ENCODE measurements around the gene PTPRM. TPM values are rescaled to one million over a fixed set of nuclear protein-coding genes. Genes with fewer than 3 reads are reported as not detected.

PTPRM gene
- polyA plus RNA-seq, 1 donor (not counting 4 experiments of a cell fraction or from before 2014, with no cell fraction given), result 54.5 TPM

- TF ChIP-seq CTCF (optimal IDR thresholded peaks at IDR 0.05 in 1 of 3, IDR thresholded peaks at IDR 0.05 in 1 of 3, conservative IDR thresholded peaks at IDR 0.05 in 1 of 3; ENCODE audit: extremely low read depth in 1 of 3, insufficient read depth in 2 of 3, low read length in 3 of 3) (no peak), EZH2 (IDR thresholded peaks at IDR 0.05; ENCODE audit: low read length) (no peak)
- no peaks in the 10 kb centered on the region for H3K36me3 ChIP-seq (ENCODE audit: control insufficient read depth in 2 of 2, extremely low read depth in 1 of 2, insufficient read depth in 2 of 2, low read length in 2 of 2)
- H3K27ac ChIP-seq (ENCODE audit: control insufficient read depth, insufficient read depth, low read length), result no peak overlapping the region
- no peak overlapping the region for H3K4me2 ChIP-seq (ENCODE audit: control insufficient read depth, extremely low read depth, insufficient read depth, low read depth, low read length)
- no peak overlapping the region for H3K4me3 ChIP-seq (ENCODE audit: control insufficient read depth in 2 of 3, extremely low read depth in 1 of 3, insufficient read depth in 2 of 3, low read depth in 1 of 3, low read length in 3 of 3)
- H3K79me2 ChIP-seq (ENCODE audit: control insufficient read depth, insufficient read depth, low read length), result no peaks in the 10 kb centered on the region
- H3K9me3 ChIP-seq (ENCODE audit: control insufficient read depth, low read depth, low read length), result no peaks in the 10 kb centered on the region
- H3K27me3 ChIP-seq (ENCODE audit: control insufficient read depth, extremely low read depth, insufficient read depth, low read length), result no peaks in the 10 kb centered on the region
- no peaks in the 10 kb centered on the region for H3K4me1 ChIP-seq (ENCODE audit: control insufficient read depth, extremely low read depth, insufficient read depth, low read length)
- DNase-seq (ENCODE audit: low read depth, low spot score), result no peak
- no peaks in the 10 kb centered on the region for H4K20me1 ChIP-seq (ENCODE audit: control insufficient read depth, extremely low read depth, insufficient read depth, low read length)
- FAIRE-seq, result no peak
- dilution Hi-C loops (cut with MboI; ENCODE audit: extremely low pct_ligation_motif_present, low sequenced_read_pairs), result no loop called here
- H3K9me1 ChIP-seq (ENCODE audit: control insufficient read depth, extremely low read depth, insufficient read depth, low read length), result no peaks in the 10 kb centered on the region
- no peak overlapping the region for H2AFZ ChIP-seq (ENCODE audit: control insufficient read depth, low read length)
- no peak overlapping the region for H3K9ac ChIP-seq (ENCODE audit: control insufficient read depth, extremely low read depth, insufficient read depth, low read length)
Observed at GRCh38 chr18:7691206-7691605, 124.1 kb downstream of the PTPRM start.

DNA sequence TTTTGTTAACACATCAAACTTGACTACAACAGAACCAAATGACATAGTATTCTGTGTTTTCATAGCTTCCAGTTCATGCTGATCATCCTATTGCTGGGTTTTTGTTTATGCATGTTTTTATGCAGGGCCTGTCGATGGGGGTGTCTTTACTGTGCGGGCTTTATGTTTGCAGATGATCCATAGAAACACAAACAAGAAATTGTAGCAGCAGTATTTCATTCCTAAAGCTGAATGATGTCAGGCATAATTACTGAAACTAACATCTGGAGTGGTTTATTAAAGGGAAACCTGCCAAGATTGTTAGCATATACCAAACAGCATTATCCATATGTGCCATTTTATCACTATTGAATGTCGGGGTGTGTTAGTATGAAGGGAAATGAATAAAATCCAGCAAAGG lies 129.7 kb downstream of the PTPRM start:
- Histone ChIP-seq H3K4me3 (ENCODE audit: control insufficient read depth in 2 of 3, extremely low read depth in 1 of 3, insufficient read depth in 2 of 3, low read depth in 1 of 3, low read length in 3 of 3) (no peak overlapping the region), H3K27me3 (ENCODE audit: control insufficient read depth, extremely low read depth, insufficient read depth, low read length) (no peaks in the 10 kb centered on the region), H3K4me2 (ENCODE audit: control insufficient read depth, extremely low read depth, insufficient read depth, low read depth, low read length) (no peak overlapping the region), H3K27ac (ENCODE audit: control insufficient read depth, insufficient read depth, low read length) (no peak overlapping the region), H3K9ac (ENCODE audit: control insufficient read depth, extremely low read depth, insufficient read depth, low read length) (no peak overlapping the region), H3K9me1 (ENCODE audit: control insufficient read depth, extremely low read depth, insufficient read depth, low read length) (no peaks in the 10 kb centered on the region), H3K36me3 (ENCODE audit: control insufficient read depth in 2 of 2, extremely low read depth in 1 of 2, insufficient read depth in 2 of 2, low read length in 2 of 2) (no peaks in the 10 kb centered on the region), H3K9me3 (ENCODE audit: control insufficient read depth, low read depth, low read length) (no peaks in the 10 kb centered on the region), H3K79me2 (ENCODE audit: control insufficient read depth, insufficient read depth, low read length) (no peaks in the 10 kb centered on the region), H3K4me1 (ENCODE audit: control insufficient read depth, extremely low read depth, insufficient read depth, low read length) (no peaks in the 10 kb centered on the region), H4K20me1 (ENCODE audit: control insufficient read depth, extremely low read depth, insufficient read depth, low read length) (no peaks in the 10 kb centered on the region), H2AFZ (ENCODE audit: control insufficient read depth, low read length) (no peak overlapping the region)
- FAIRE-seq (no peak), DNase-seq (ENCODE audit: low read depth, low spot score) (no peak)
- no peak for TF ChIP-seq EZH2 (IDR thresholded peaks at IDR 0.05; ENCODE audit: low read length)
- TF ChIP-seq CTCF (optimal IDR thresholded peaks at IDR 0.05 in 1 of 3, IDR thresholded peaks at IDR 0.05 in 1 of 3, conservative IDR thresholded peaks at IDR 0.05 in 1 of 3; ENCODE audit: extremely low read depth in 1 of 3, insufficient read depth in 2 of 3, low read length in 3 of 3), result no peak
- dilution Hi-C loops (cut with MboI; ENCODE audit: extremely low pct_ligation_motif_present, low sequenced_read_pairs), result no loop called here
